Thoracic aorta (tissue), 2 donors: Measurements from ENCODE around the gene CD63. TPM values are rescaled to one million over a fixed set of nuclear protein-coding genes. Genes with fewer than 3 reads are reported as not detected.

Experiments used
- ATAC-seq: fragments of 150-250 bp; one replicate; pipeline ENCODE4 v1.8.0; 2017; ENCODE audit warnings: low read depth; ENCODE audit not compliant: insufficient number of reproducible peaks, low FRiP score
- DNase-seq: peaks from one replicate; pipeline ENCODE4 v3.0.0-alpha.2; 2020; ENCODE audit warnings: low spot score
- H3K27ac ChIP-seq, 2 donors: fragments of 200-600 bp; sonication (generic); 1 replicate in 1 of 2; 2 replicates in 1 of 2; pipeline ENCODE4 v1.5.1; 2016; ENCODE audit warnings: mild to moderate bottlenecking in 2 of 2, moderate library complexity in 2 of 2
- H3K27me3 ChIP-seq: fragments of 200-600 bp; sonication (generic); replicated peaks from 2 replicates; pipeline ENCODE4 v1.6.0; 2016; ENCODE audit warnings: mild to moderate bottlenecking; ENCODE audit not compliant: insufficient read depth
- H3K36me3 ChIP-seq: fragments of 200-600 bp; sonication (generic); one replicate; pipeline ENCODE4 v1.5.1; 2016
- H3K4me1 ChIP-seq, 2 donors: fragments of 200-600 bp; sonication (generic); 1 replicate in 1 of 2; 2 replicates in 1 of 2; pipeline versions ENCODE4 v1.5.1 to v1.6.0; 2016; ENCODE audit warnings: low read depth in 2 of 2, mild to moderate bottlenecking in 1 of 2; ENCODE audit not compliant: control insufficient read depth in 1 of 2
- H3K4me3 ChIP-seq: fragments of 200-600 bp; sonication (generic); 2 replicates; pipeline ENCODE4 v1.5.1; 2016; ENCODE audit warnings: mild to moderate bottlenecking
- H3K9me3 ChIP-seq: fragments of 200-600 bp; sonication (generic); 2 replicates; pipeline ENCODE4 v1.5.1; 2016
- CTCF ChIP-seq: fragments of 200-600 bp; sonication (generic); IDR thresholded peaks from one replicate; pipeline ENCODE4 v1.5.1; 2019; ENCODE audit warnings: antibody characterized with exemption
- total RNA-seq, 2 donors: library from RNA; depleted of rRNA; stranded (reverse); fragments of >200 nt; gene quantifications; one replicate each; pipeline versions ENCODE4 v1.1.0 to v1.2.3, GENCODE V29; 2016

CD63 gene
- total RNA-seq, 2 donors from 2014 or later = 615 to 776 TPM

- no peak for TF ChIP-seq CTCF
- Histone ChIP-seq H3K4me3 (no peak overlapping the region), H3K4me1 (no peaks in the 10 kb centered on the region), H3K36me3 (peaks cover 67% of the 10 kb centered on the region), H3K9me3 (no peaks in the 10 kb centered on the region), H3K27ac (no peak overlapping the region), H3K27me3 (no peaks in the 10 kb centered on the region)
- ATAC-seq (no peak), DNase-seq (no peak)
Observed at GRCh38 chr12:55688716-55689655, 39.8 kb downstream of the CD63 start.

- ATAC-seq (no peak), DNase-seq (no peak)
- Histone ChIP-seq H3K4me1 (no peaks in the 10 kb centered on the region), H3K27ac (no peak overlapping the region), H3K36me3 (peaks cover 54% of the 10 kb centered on the region), H3K27me3 (no peaks in the 10 kb centered on the region), H3K4me3 (no peak overlapping the region), H3K9me3 (no peaks in the 10 kb centered on the region)
- TF ChIP-seq CTCF = no peak
Observed at GRCh38 chr12:55687746-55688145, 41.1 kb downstream of the CD63 start.

- H3K9me3 ChIP-seq = no peaks in the 10 kb centered on the region
- no peak for TF ChIP-seq CTCF
- peaks cover 43% of the 10 kb centered on the region for H3K36me3 ChIP-seq
- peaks cover 2 to 11% of the 10 kb centered on the region in 2 donors for H3K4me1 ChIP-seq
- ATAC-seq (no peak), DNase-seq (no peak)
- no peak overlapping the region for H3K4me3 ChIP-seq
- no peak overlapping the region for H3K27ac ChIP-seq
- no peaks in the 10 kb centered on the region for H3K27me3 ChIP-seq
Observed at GRCh38 chr12:55686366-55687010, 42.3 kb downstream of the CD63 start.

GRCh38 chr12:55685671-55686070 is 43.1 kb downstream of the CD63 start:
- H3K27ac ChIP-seq = no peak overlapping the region
- peaks cover 6 to 15% of the 10 kb centered on the region in 2 donors for H3K4me1 ChIP-seq
- ATAC-seq = no peak
- H3K9me3 ChIP-seq = no peaks in the 10 kb centered on the region
- H3K27me3 ChIP-seq = no peaks in the 10 kb centered on the region
- H3K4me3 ChIP-seq = no peak overlapping the region
- no peak for TF ChIP-seq CTCF
- H3K36me3 ChIP-seq = peaks cover 42% of the 10 kb centered on the region
- no peak for DNase-seq

GRCh38 chr12:55684761-55685370 is 43.9 kb downstream of the CD63 start:
- DNase-seq = no peak
- TF ChIP-seq CTCF = no peak

More at GRCh38 chr12:55684761-55685370, 43.9 kb downstream of the CD63 start:
- H3K4me1 ChIP-seq = peaks cover 6 to 15% of the 10 kb centered on the region in 2 donors
- no peak for ATAC-seq
- no peaks in the 10 kb centered on the region for H3K9me3 ChIP-seq
- no peak overlapping the region for H3K27ac ChIP-seq
- H3K36me3 ChIP-seq = peaks cover 42% of the 10 kb centered on the region
- no peaks in the 10 kb centered on the region for H3K27me3 ChIP-seq
- no peak overlapping the region for H3K4me3 ChIP-seq
